Measurements from ENCODE around the gene ZNF106.
A peak's percentile ranks its signal among the peaks of the same experiment; 100 is the strongest.

The ZNF106 gene
- long read RNA-seq, donor 1, result 0 reads
- long read RNA-seq, donor 2, result 0 reads
- long read RNA-seq, donor 3, result 0 reads
- long read RNA-seq, donor 4, partial matches to known transcripts, result 7 of 7 reads
- long read RNA-seq, donor 4, other reads (novel, unspliced or antisense), result 0 of 7 reads
- long read RNA-seq, donor 5, full-length matches to known transcripts, result 1 of 1 reads
- long read RNA-seq, donor 5, partial matches to known transcripts, result 0 of 1 reads
- long read RNA-seq, donor 5, other reads (novel, unspliced or antisense), result 0 of 1 reads
- long read RNA-seq, donor 6, result 0 reads
- long read RNA-seq, donor 7, result 0 reads
- long read RNA-seq, donor 8, full-length matches to known transcripts, result 1 of 1 reads
- long read RNA-seq, donor 8, partial matches to known transcripts, result 0 of 1 reads
- long read RNA-seq, donor 8, other reads (novel, unspliced or antisense), result 0 of 1 reads

DNA sequence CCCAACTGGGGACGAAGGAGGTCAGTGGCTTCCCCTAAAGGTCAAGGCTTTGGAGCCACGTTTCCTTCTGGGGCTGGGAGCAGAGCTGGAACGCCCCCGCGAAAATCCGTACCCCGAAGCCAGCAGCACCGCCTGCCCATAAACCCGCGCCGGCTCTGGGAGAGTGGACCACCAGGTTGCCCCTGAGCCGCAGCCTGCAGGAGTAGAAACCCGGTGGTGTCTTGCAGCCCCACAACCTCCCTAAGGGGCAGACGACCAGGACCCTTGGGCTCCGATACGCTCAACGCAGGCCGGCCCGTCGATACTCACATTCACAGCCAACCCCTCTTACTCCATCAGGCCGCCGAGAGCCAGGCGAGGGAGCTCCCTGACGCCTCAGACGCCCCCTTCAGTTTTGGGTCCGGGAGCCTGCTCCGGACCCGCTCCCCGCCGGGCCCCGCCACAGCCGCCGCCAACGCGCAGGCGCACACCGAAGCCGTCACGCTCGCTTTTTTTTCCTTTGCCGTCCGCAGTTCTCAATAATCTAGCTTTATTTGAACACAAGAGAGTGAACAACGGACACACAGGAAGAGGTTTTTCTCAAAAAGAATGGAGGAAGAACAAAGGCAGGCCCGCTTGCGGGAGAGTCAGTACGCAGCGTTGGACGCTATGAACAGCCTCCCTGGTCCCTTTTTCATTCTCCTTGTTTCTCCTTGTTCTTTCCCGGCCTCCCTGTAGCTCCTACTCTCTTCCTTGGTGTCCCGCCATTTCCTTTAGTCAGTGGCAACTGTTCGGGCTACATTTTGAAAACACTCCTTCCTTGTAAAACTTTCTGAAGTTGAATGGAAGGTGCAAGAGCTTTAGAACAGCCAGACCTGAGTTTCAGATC, at the start of gene ZNF106:
ZNF106 (minus strand) TSS at position 471 of the 868 bp plus-strand sequence. CDS start 18,852 bp downstream, outside the sequence.
- DNase-seq, result peak; percentile 93

DNA sequence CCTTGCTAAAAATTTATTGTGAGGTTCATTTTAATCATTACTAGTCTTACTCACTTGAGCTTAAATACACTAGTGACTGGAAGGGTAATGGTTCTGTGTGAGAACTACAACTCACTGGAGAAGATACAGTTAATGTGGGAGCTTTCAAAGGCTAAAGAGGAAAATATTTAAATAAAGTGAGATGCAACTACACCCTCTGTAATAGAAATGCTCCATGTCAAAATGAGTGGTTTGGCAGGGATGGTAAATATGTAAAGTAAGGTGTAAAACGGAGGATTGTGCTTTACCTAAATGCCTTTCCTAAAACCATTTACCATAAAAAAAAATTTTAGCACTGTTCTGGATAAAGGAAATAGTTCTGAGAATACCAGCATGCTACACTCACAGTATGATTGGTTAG, 42.3 kb upstream of the ZNF106 start:
- DNase-seq, result no peak

DNA sequence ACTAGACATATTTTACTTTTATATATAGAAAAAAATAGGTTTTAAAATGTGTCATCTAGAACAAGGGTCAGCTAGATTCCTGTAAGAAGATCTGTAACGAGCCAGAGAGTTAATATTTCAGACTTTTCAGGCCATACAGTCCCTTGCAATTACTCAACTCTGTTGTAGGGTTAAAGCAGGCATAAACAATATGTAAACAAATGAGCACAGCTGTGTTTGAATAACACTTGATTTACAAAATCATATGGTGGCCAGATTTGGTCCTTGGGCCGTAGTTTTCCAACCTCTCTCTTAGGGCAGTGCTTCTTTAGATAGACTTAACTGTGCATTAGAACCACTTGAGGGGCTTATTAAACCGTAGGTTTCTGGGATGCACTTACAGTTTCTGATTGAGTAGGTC, 38.0 kb upstream of the ZNF106 start:
- DNase-seq, result no peak

DNA sequence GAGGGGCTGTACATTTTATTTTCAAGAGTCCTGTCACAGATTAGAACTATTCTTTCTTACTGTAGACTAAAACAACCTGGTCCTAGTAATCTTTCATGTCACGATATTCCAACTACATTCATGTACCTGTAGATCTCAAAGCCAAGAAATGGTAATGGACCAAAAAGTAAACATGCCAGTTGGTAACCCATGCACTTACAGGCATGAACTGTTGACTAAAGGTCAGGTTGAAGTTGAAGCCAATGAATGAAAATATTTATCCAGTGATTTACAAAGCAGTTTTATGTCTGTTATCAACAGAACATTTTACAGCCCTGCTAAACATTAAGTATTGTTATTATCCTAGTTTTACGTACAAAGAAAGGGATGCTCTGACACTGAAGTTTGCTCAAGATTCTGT, 32.4 kb upstream of the ZNF106 start:
- DNase-seq, result no peak

DNA sequence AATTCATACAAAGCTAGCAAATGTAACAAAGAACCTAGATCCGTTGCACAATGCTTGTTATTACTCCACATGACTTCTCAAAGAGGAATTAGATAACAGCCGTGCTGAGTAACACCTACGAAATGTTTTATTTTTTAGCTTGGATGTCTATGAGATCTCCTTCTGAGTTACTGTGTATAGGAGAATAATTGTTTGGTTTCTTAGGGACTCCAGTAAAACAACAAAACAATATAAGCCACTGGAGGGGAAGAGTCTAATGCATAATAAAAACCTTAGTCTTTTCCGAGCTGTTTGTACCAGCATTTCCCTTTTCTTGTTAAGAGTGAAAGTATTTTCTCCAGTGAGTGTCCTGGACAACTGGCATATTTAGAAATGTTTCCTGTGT, 20.1 kb upstream of the ZNF106 start:
- DNase-seq, result no peak

DNA sequence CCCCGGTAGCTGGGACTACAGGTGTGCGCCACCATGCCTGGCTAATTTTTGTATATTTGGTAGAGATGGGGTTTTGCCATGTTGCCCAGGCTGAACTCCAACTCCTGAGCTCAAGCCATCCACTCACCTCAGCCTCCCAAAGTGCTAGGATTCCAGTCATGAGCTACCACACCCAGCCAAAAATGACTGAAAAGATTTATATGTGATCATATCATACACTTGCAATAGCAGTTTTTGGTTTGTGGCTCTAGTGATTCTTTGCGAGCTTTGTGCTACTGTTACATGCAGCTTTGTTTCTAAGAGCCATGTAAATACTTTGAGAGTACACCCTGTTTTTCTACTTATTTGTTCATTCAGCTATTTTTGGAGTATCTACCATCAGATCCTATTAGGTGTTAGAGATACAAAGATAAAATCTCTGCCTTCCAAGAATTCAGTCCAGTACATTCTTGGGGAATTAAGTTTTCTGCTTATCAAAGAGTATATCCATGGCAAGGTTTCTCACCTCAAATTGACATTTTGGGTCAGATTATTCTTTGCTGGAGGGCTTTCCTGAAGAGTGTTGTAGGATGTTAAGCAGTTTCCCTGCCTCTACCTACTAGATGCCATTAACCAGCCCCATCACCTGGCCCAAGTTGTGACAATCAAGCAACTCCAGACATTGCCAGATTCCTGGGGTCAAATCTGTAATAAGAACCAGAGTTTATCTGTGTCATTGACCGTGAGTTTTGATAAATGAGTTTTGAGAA, 19.5 kb upstream of the ZNF106 start:
- no peak for DNase-seq

DNA sequence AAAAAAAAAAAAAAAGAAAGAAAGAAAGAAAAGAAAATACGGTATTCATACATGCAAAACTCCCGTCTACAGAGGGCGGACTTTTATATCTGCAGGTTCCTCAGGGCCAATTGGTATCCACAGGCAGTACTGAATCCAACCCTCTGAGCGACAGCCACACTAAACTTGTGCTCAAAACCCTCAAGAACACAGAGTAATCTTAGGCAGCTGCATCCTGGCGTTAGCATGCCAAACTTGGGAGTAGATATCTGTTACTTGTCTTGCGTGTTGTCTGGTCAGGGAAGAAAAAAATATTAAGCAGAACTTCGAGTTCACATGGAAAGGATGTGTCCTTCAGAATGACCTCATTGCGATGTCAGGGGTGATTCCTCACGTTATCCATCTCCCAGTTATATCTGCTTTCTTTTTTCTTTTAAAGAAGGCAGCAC, 17.3 kb upstream of the ZNF106 start:
- no peak for DNase-seq

- no peak for DNase-seq
Measured at GRCh38 chr15:42507514-42507913, 16.6 kb upstream of the ZNF106 start.

DNA sequence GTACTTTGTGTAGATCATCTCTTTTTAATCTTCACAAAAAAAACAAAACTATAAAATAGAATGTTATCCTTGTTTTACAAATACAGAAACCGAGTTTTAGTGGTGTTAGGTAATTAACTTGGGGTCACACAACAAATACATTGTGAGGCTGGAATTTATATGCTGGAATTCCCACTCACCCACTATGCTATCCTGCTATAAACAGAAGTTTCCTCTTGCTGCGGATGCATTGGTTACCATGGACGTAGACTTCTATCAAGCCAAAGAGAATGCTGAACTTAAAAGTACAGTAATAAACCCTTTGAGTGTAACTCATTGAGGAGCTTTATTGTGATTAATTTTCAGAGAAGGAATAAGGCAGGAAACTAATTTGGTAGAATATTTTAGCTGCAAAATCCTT, 13.7 kb upstream of the ZNF106 start:
- DNase-seq, result no peak

DNA sequence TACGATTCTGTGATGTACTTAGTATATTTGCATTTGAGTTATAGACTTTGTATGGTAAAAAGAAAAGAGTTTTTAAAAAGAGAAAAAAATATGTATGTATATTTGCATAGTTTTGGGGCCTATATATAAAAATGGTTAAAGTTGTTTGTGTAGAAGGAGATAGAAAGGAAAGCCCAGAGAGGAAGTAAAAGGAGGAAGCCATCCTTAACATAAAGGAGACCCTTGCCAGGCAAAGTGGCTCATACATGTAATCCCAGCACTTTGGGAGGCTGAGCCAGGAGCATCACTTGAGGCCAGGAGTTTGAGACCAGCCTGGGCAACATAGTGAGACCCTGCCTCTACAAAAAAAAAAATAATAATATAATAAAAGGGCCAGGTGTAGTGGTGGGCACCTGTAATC, 12.9 kb upstream of the ZNF106 start:
- DNase-seq, result no peak

GRCh38 chr15:42502477-42502876, 11.5 kb upstream of the ZNF106 start:
- no peak for DNase-seq

- DNase-seq, result no peak
Measured at GRCh38 chr15:42499858-42500609, 9.1 kb upstream of the ZNF106 start.

DNA sequence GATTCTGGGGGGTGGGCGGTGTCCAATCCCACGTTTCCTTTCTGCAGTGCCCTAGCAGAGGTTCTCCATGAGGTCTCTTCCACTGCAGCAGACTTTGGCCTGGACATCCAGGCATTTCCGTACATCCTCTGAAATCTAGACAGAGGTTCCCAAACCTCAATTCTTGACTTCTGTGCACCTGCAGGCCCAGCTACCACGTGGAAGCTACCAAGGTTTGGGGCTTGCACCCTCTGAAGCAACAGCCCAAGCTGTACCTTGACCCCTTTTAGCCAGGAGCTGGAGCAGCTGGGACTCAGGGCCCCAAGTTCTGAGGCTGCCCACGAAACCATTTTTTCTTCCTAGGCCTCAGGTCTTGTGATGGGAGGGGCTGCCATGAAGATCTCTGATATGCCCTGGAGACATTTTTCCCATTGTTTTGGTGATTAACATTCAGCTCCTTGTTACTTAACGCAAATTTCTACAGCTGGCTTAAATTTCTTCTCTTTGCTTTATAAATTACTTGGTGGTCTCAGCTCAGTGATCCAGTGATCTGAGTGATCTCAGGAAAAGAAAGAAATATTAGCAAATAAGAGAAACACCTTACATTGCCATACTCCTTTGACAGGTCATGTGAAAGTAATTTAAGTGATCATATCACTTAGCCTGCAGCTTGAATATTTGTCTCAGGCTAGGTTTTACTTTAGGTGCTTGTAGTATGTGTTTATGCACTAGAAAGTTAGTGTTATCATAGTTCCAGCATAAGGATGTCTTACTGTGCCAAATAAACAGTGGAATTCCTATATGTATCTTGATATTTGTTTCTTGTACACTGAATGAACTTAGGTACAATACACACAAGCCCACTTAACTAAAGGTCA, 7.5 kb upstream of the ZNF106 start:
- DNase-seq, result no peak

DNA sequence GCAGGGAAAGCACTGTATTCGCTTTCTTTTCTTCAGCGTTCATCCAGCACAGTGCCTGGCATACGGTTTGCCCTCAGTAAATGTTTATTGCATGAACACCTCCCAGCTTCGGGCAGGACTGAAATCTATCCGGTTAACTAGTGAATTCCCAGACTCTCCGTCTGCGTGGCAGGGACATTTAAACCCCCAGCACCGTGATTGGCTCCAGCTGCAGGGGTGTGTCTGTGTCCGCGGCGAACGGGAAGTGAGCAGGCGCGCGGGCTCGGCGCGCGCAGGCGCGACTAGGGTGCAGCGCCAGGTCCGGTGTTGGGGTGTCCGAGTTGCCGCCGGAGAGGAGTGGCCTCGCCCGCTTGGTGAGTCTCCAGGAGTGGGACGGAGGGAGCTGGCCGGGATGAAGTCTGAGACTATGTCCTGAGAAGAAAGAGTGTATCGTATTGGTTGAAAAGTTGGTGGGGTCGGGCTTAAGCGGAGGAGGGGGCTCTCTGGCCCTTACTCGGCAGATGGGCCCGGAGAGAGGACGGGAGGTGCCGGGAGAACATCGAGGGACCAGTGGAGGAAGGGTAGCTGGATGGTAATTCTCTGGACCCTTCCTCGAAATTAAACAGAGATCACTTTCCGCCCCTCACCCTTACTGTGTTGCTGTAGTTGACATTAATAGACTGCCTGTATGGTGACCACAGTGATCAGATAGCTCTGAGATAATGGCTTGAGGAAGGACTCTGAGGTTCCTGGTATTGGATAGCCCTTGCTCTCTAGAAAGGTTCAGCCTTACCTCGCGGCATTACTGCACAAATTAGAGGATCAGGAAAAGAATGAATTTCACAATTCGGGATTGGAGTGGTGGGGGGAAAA, 4.6 kb upstream of the ZNF106 start, which contains the start of gene SNAP23:
SNAP23 (plus strand) TSS at position 274 of the 852 bp plus-strand sequence. CDS start 16,213 bp downstream, outside the sequence.
- DNase-seq, result peak; percentile 84

- DNase-seq, result no peak
Measured at GRCh38 chr15:42494998-42495360, 4.0 kb upstream of the ZNF106 start.

- no peak for DNase-seq
Measured at GRCh38 chr15:42493679-42494078, 2.7 kb upstream of the ZNF106 start.

DNA sequence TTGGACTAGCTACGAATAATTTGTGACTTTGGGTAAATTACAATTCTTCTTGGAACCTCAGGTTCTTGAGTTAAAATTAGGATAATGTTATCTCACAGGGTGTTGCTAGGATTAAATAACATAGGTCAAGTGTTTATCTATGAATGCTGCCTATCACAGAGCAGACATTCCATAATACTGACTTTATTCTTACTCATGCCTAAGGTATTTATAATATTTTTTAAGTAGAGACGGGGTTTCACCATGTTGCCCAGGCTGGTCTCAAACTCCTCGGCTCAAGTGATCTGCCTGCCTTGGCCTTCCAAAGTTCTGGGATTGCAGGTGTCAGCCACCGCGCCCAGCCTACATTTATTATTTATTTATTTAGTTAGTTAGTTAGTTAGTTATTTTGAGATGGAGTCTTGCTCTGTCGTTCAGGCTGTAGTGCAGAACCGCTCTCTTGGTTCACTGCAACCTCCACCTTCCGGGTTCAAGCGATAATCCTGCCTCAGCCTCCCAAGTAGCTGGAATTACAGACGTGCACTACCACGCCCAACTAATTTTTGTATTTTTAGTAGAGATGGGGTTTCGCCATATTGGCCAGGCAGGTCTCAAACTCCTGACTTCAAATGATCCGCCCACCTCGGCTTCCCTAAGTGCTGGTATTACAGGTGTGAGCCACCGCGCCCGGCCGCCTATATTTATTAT, 741 bp upstream of the ZNF106 start:
- no peak for DNase-seq

DNA sequence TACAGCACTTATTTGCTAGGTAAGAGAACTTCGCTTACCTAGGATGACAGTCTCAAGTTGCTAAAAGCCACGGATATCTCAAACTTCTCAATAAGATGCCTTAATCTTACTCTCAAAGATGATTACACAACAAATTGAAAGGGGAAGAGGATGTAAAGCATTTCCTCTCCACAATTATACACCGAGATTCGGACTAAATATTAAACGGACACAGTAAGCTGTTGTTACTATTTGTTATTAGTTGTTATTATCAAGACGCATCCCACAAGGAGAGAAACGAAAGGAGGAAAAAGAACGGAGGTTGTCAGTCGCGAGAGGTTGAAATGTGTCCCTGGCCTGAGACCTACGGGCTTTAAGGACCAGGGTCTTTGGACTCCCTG, 660 bp downstream of the ZNF106 start:
- no peak for DNase-seq

- no peak for DNase-seq
Measured at GRCh38 chr15:42483677-42484076, 7.3 kb downstream of the ZNF106 start.
